Keratinocyte (primary cell): ENCODE measurements around the gene F10. TPM values are rescaled to one million over a fixed set of nuclear protein-coding genes. Genes with fewer than 3 reads are reported as not detected.

ENCODE experiments used
- DNase-seq: peaks from one replicate; pipeline ENCODE4 v3.0.0-alpha.2; 2011; ENCODE audit warnings: low read depth, missing footprints, low spot score
- FAIRE-seq: peaks from 2 replicates; lab custom pipeline; 2011; peaks lifted over from hg19 to GRCh38; lab: Jason Lieb, UNC
- H2AFZ ChIP-seq: 2 replicates; pipeline ENCODE4 v1.6.0; 2012; ENCODE audit warnings: low read length, control low read depth, inconsistent platforms; ENCODE audit not compliant: control insufficient read depth
- H3K27ac ChIP-seq: 2 replicates; pipeline ENCODE4 v1.5.1; 2011; ENCODE audit warnings: low read length; ENCODE audit not compliant: control insufficient read depth, insufficient read depth
- H3K27me3 ChIP-seq: 3 replicates; pipeline ENCODE4 v1.6.0; 2011; ENCODE audit warnings: low read length; ENCODE audit not compliant: control insufficient read depth, insufficient read depth; ENCODE audit errors: extremely low read depth
- H3K36me3 ChIP-seq, 2 experiments: 2 replicates in 1 of 2; 3 replicates in 1 of 2; pipeline ENCODE4 v1.5.1; 2011; ENCODE audit warnings: low read length in 2 of 2, mild to moderate bottlenecking in 1 of 2; ENCODE audit not compliant: control insufficient read depth in 2 of 2, insufficient read depth in 2 of 2; ENCODE audit errors: extremely low read depth in 1 of 2
- H3K4me1 ChIP-seq: 3 replicates; pipeline ENCODE4 v1.5.1; 2011; ENCODE audit warnings: low read length; ENCODE audit not compliant: control insufficient read depth, insufficient read depth; ENCODE audit errors: extremely low read depth
- H3K4me2 ChIP-seq: 3 replicates; pipeline ENCODE4 v1.6.0; 2011; ENCODE audit warnings: low read depth, low read length; ENCODE audit not compliant: control insufficient read depth, insufficient read depth; ENCODE audit errors: extremely low read depth
- H3K4me3 ChIP-seq, 3 experiments: fragments of 200-600 bp in 1 of 3; sonication (generic) in 1 of 3; 2 replicates in 2 of 3; 3 replicates in 1 of 3; pipeline ENCODE4 v1.5.1; 2011 to 2016; ENCODE audit warnings: low read length in 3 of 3, mild to moderate bottlenecking in 3 of 3, control low read depth in 2 of 3, inconsistent platforms in 1 of 3, low read depth in 1 of 3, mixed read lengths in 1 of 3, mixed run types in 1 of 3, moderate library complexity in 1 of 3; ENCODE audit not compliant: control insufficient read depth in 2 of 3, insufficient read depth in 2 of 3; ENCODE audit errors: extremely low read depth in 1 of 3
- H3K79me2 ChIP-seq: 2 replicates; pipeline ENCODE4 v1.6.0; 2012; ENCODE audit warnings: low read length; ENCODE audit not compliant: control insufficient read depth, insufficient read depth
- H3K9ac ChIP-seq: 3 replicates; pipeline ENCODE4 v1.6.0; 2011; ENCODE audit warnings: low read length; ENCODE audit not compliant: control insufficient read depth, insufficient read depth; ENCODE audit errors: extremely low read depth
- H3K9me1 ChIP-seq: 3 replicates; pipeline ENCODE4 v1.6.0; 2011; ENCODE audit warnings: low read length; ENCODE audit not compliant: control insufficient read depth, insufficient read depth; ENCODE audit errors: extremely low read depth
- H3K9me3 ChIP-seq: 2 replicates; pipeline ENCODE4 v1.5.1; 2012; ENCODE audit warnings: low read depth, low read length; ENCODE audit not compliant: control insufficient read depth
- H4K20me1 ChIP-seq: 3 replicates; pipeline ENCODE4 v1.6.0; 2011; ENCODE audit warnings: low read length; ENCODE audit not compliant: control insufficient read depth, insufficient read depth; ENCODE audit errors: extremely low read depth
- EZH2 ChIP-seq: IDR thresholded peaks from one replicate; pipeline ENCODE4 v1.6.1; 2012; ENCODE audit warnings: inconsistent platforms, mild to moderate bottlenecking, low read length, moderate library complexity
- dilution Hi-C: fragments of 300-500 bp; cut with MboI; formaldehyde crosslinking; loops from one replicate; pipeline ENCODE4 v1.7.0; 2020; ENCODE audit warnings: low sequenced_read_pairs; ENCODE audit not compliant: extremely low pct_ligation_motif_present
- polyA plus RNA-seq, 5 experiments: library from polyadenylated mRNA; depleted of rRNA in 3 of 5; stranded (reverse) in 3 of 5; stranded (forward) in 1 of 5; unstranded in 1 of 5; fragments of >200 nt; gene quantifications; 1 replicate in 1 of 5; 2 replicates in 3 of 5; 3 replicates in 1 of 5; pipeline versions ENCODE4 v1.2.1 to v1.2.3, GENCODE V29; 2011 to 2012; ENCODE audit warnings: missing spikeins in 2 of 5, low read depth in 1 of 5, low replicate concordance in 1 of 5
- TF ChIP-seq, protein P1 (sequence below), 3 experiments: IDR thresholded peaks in 1 of 3; conservative IDR thresholded peaks in 1 of 3; optimal IDR thresholded peaks in 1 of 3; 2 replicates in 2 of 3; 3 replicates in 1 of 3; pipeline versions ENCODE3 to v1.5.1; 2011; ENCODE audit warnings: low read length in 3 of 3, mild to moderate bottlenecking in 3 of 3, moderate library complexity in 2 of 3, control low read depth in 1 of 3, inconsistent platforms in 1 of 3; ENCODE audit not compliant: insufficient read depth in 2 of 3; ENCODE audit errors: extremely low read depth in 1 of 3

F10 gene
- polyA plus RNA-seq, 1 donor (not counting 4 experiments of a cell fraction or from before 2014, with no cell fraction given): not detected

DNA sequence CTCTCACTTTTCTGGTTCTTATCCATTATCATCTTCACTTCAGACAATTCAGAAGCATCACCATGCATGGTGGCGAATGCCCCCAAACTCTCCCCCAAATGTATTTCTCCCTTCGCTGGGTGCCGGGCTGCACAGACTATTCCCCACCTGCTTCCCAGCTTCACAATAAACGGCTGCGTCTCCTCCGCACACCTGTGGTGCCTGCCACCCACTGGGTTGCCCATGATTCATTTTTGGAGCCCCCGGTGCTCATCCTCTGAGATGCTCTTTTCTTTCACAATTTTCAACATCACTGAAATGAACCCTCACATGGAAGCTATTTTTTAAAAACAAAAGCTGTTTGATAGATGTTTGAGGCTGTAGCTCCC is 2.8 kb upstream of the F10 start:
- dilution Hi-C loops: no loop called here
- Histone ChIP-seq H3K27me3 (peaks cover 4% of the 10 kb centered on the region), H3K9me1 (no peaks in the 10 kb centered on the region), H3K36me3 (no peaks in the 10 kb centered on the region), H3K4me2 (no peak overlapping the region), H2AFZ (no peak overlapping the region), H3K27ac (no peak overlapping the region), H3K4me3 (no peak overlapping the region), H3K9me3 (no peaks in the 10 kb centered on the region), H4K20me1 (no peaks in the 10 kb centered on the region), H3K9ac (no peak overlapping the region), H3K4me1 (no peaks in the 10 kb centered on the region), H3K79me2 (no peaks in the 10 kb centered on the region)
- FAIRE-seq: no peak
- TF ChIP-seq, protein P1, sequence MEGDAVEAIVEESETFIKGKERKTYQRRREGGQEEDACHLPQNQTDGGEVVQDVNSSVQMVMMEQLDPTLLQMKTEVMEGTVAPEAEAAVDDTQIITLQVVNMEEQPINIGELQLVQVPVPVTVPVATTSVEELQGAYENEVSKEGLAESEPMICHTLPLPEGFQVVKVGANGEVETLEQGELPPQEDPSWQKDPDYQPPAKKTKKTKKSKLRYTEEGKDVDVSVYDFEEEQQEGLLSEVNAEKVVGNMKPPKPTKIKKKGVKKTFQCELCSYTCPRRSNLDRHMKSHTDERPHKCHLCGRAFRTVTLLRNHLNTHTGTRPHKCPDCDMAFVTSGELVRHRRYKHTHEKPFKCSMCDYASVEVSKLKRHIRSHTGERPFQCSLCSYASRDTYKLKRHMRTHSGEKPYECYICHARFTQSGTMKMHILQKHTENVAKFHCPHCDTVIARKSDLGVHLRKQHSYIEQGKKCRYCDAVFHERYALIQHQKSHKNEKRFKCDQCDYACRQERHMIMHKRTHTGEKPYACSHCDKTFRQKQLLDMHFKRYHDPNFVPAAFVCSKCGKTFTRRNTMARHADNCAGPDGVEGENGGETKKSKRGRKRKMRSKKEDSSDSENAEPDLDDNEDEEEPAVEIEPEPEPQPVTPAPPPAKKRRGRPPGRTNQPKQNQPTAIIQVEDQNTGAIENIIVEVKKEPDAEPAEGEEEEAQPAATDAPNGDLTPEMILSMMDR (optimal IDR thresholded peaks at IDR 0.05 in 1 of 3, IDR thresholded peaks at IDR 0.05 in 1 of 3, conservative IDR thresholded peaks at IDR 0.05 in 1 of 3; ENCODE audit: extremely low read depth in 1 of 3, insufficient read depth in 2 of 3, low read length in 3 of 3): no peak
- no peak for TF ChIP-seq EZH2
- no peak for DNase-seq

DNA sequence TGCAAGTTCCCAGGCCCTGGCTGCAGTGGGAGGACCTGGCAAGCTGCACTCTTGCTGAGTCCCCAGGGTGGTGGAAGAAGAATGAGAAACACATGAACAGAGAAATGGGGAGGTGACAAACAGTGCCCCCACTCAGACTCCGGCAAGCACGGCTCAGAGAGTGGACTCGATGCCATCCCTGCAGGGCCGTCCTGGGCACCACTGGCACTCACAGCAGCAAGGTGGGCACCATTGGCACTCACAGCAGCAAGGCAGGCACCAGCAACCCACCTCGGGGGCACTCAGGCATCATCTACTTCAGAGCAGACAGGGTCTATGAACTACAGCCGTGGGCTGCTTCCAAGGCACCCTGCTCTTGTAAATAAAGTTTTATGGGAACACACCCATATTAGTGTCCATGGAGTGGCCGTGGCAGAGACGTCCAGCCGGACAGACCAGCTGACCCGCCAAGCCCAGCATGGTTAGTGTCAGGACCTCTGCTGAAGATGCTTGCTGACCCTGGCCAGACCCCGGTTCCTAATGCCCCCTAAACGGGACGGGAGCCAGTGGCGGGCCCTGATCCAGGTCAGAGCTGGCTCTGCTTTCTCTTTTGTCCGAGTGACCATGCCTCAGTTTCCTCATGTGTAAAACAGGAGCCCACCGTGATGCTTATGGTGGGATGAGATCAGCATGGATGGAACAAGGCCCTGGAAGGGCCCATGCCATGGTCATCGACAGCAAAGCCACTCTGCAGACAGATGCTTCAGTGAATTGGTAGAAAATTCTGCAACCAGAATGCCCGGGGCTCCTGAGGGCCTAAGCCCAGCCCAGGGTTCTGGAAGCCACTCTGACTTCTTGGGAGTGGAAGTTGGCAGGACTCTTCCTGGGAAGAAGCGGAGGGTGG is 2.1 kb upstream of the F10 start:
- Histone ChIP-seq H4K20me1 (no peaks in the 10 kb centered on the region), H3K79me2 (no peaks in the 10 kb centered on the region), H3K4me2 (no peak overlapping the region), H3K27me3 (peaks cover 4% of the 10 kb centered on the region), H2AFZ (no peak overlapping the region), H3K27ac (no peak overlapping the region), H3K4me3 (no peak overlapping the region), H3K9me3 (no peaks in the 10 kb centered on the region), H3K36me3 (no peaks in the 10 kb centered on the region), H3K9ac (no peak overlapping the region), H3K9me1 (no peaks in the 10 kb centered on the region), H3K4me1 (no peaks in the 10 kb centered on the region)
- no peak for DNase-seq
- no peak for TF ChIP-seq EZH2
- TF ChIP-seq, protein P1 (optimal IDR thresholded peaks at IDR 0.05 in 1 of 3, IDR thresholded peaks at IDR 0.05 in 1 of 3, conservative IDR thresholded peaks at IDR 0.05 in 1 of 3; ENCODE audit: extremely low read depth in 1 of 3, insufficient read depth in 2 of 3, low read length in 3 of 3): no peak
- FAIRE-seq: no peak
- dilution Hi-C loops: no loop called here
